ENCODE data around the gene SAMD4A.

GRCh38 chr14:54708982-54709381 lies 142.1 kb downstream of the SAMD4A start:
- TF ChIP-seq CTCF (conservative IDR thresholded peaks at IDR 0.05; ENCODE audit: low read depth, low read length) (no peak), EZH2 (IDR thresholded peaks at IDR 0.05; ENCODE audit: borderline replicate concordance, low read depth, low read length, poor library complexity, severe bottlenecking) (no peak)
